Activated CD8-positive, alpha-beta memory T cell treated with anti-CD3 and anti-CD28 coated beads, Interleukin-2, amount 10 ng/mL, durations not matched to agents 7 days and 5 days (primary cell): Measurements from ENCODE around the gene PGBD5. TPM values are rescaled to one million over a fixed set of nuclear protein-coding genes. Genes with fewer than 3 reads are reported as not detected.

ENCODE experiments used
- ATAC-seq: fragments of 150-1000 bp; cut with Tn5 transposase; one replicate; pipeline ENCODE4 v1.10.0; 2021; ENCODE audit warnings: moderate library complexity
- CTCF ChIA-PET: fragments of 350-600 bp; sonication (Branson Sonifier 250); formaldehyde crosslinking; loops from one replicate; lab custom pipeline; 2021; ENCODE audit warnings: antibody characterized with exemption; lab: Charles Lee
- DNase-seq: peaks from one replicate; pipeline ENCODE4 v3.0.0-alpha.2; 2020
- H3K27ac Mint-ChIP-seq: one replicate; pipeline ENCODE4 v1.8.0; 2021; ENCODE audit warnings: mild to moderate bottlenecking, mixed read lengths
- H3K27me3 Mint-ChIP-seq: one replicate; pipeline ENCODE4 v1.8.0; 2021; ENCODE audit warnings: mixed read lengths
- H3K36me3 Mint-ChIP-seq: one replicate; pipeline ENCODE4 v1.8.0; 2021; ENCODE audit warnings: mild to moderate bottlenecking, mixed read lengths
- H3K4me1 Mint-ChIP-seq: one replicate; pipeline ENCODE4 v1.8.0; 2021; ENCODE audit warnings: mixed read lengths
- H3K4me3 Mint-ChIP-seq: one replicate; pipeline ENCODE4 v1.8.0; 2021; ENCODE audit warnings: mild to moderate bottlenecking, moderate library complexity, mixed read lengths
- H3K9me3 Mint-ChIP-seq: one replicate; pipeline ENCODE4 v1.8.0; 2022; ENCODE audit warnings: low read depth, mixed read lengths
- total RNA-seq, 2 experiments: library from RNA; stranded (reverse); gene quantifications; one replicate each; pipeline ENCODE4 v1.2.3, GENCODE V29; 2021

PGBD5 gene
- total RNA-seq, 2 experiments from 2014 or later: not detected

GRCh38 chr1:230435108-230435507, 9.0 kb upstream of the PGBD5 start:
- no peak for DNase-seq
- CTCF ChIA-PET: no interaction called here
- H3K9me3 Mint-ChIP-seq: no peaks in the 10 kb centered on the region
- no peaks in the 10 kb centered on the region for H3K4me1 Mint-ChIP-seq
- ATAC-seq: no peak
- H3K27ac Mint-ChIP-seq: no peak overlapping the region
- H3K36me3 Mint-ChIP-seq: no peaks in the 10 kb centered on the region
- no peak overlapping the region for H3K4me3 Mint-ChIP-seq
- peaks cover 16% of the 10 kb centered on the region for H3K27me3 Mint-ChIP-seq

- H3K27me3 Mint-ChIP-seq: peaks cover 29% of the 10 kb centered on the region
- H3K4me3 Mint-ChIP-seq: no peak overlapping the region
- H3K27ac Mint-ChIP-seq: no peak overlapping the region
- ATAC-seq (no peak), DNase-seq (no peak)
- H3K36me3 Mint-ChIP-seq: peaks cover 2% of the 10 kb centered on the region
- CTCF ChIA-PET: no interaction called here
- H3K4me1 Mint-ChIP-seq: peaks cover 5% of the 10 kb centered on the region
- H3K9me3 Mint-ChIP-seq: no peaks in the 10 kb centered on the region
Measured at GRCh38 chr1:230431527-230431926, 5.4 kb upstream of the PGBD5 start.

DNA sequence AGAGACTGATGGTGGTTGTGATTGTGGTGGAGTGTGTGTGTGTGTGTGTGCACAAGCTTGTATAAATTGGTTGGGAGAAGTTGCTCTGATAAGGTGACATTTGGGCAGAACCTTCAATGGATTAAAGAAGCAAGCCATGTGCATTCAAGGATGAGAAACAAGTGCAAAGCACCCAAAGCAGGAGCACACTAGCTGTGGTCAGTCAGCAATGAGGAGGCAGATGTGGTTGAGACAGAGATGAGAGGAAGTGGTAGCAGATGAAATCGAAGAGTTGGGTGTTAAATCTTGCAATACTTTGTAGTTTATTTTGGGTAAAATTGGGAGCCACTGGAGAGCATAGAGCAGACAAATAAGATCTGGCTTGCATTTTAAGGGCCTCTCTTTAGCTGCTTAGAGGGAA, 4.4 kb upstream of the PGBD5 start:
- ATAC-seq (no peak), DNase-seq (no peak)
- Mint-ChIP-seq H3K27me3 (peaks cover 27% of the 10 kb centered on the region), H3K36me3 (peaks cover 2% of the 10 kb centered on the region), H3K4me1 (peaks cover 5% of the 10 kb centered on the region), H3K27ac (no peak overlapping the region), H3K9me3 (no peaks in the 10 kb centered on the region), H3K4me3 (no peak overlapping the region)
- CTCF ChIA-PET: no interaction called here

- Mint-ChIP-seq H3K4me1 (peaks cover 16% of the 10 kb centered on the region), H3K27me3 (peaks cover 38% of the 10 kb centered on the region), H3K4me3 (no peak overlapping the region), H3K36me3 (peaks cover 2% of the 10 kb centered on the region), H3K27ac (no peak overlapping the region), H3K9me3 (no peaks in the 10 kb centered on the region)
- CTCF ChIA-PET: no interaction called here
- ATAC-seq (no peak), DNase-seq (no peak)
Measured at GRCh38 chr1:230429067-230429735, 3.1 kb upstream of the PGBD5 start.

DNA sequence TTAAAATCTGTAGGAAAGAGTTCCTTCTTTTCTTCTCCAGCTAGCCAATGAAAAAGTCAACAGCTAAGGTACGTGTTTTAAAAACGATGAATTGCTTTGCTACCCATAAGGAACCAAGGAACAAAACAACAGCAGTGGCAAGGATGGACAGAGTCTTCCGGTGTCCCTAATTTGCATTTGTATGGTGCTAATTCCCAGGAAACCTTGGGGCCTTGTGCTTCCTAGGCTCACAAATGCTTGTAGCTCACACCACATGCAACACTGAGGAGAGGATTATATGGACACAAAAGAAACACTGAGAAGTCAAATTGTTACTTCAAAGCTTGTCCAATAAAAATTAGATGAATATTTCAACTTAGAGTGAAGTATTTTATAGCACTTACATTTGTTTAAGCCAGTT, 1.8 kb upstream of the PGBD5 start:
- no peaks in the 10 kb centered on the region for H3K9me3 Mint-ChIP-seq
- H3K36me3 Mint-ChIP-seq: peaks cover 2% of the 10 kb centered on the region
- peaks cover 17% of the 10 kb centered on the region for H3K4me1 Mint-ChIP-seq
- H3K27ac Mint-ChIP-seq: no peak overlapping the region
- H3K27me3 Mint-ChIP-seq: peaks cover 48% of the 10 kb centered on the region
- no peak overlapping the region for H3K4me3 Mint-ChIP-seq
- CTCF ChIA-PET: no interaction called here
- no peak for DNase-seq
- ATAC-seq: no peak

- H3K4me1 Mint-ChIP-seq: peaks cover 20% of the 10 kb centered on the region
- DNase-seq (no peak), ATAC-seq (no peak)
- H3K36me3 Mint-ChIP-seq: peaks cover 2% of the 10 kb centered on the region
- CTCF ChIA-PET: no interaction called here
- H3K27ac Mint-ChIP-seq: no peak overlapping the region
- no peaks in the 10 kb centered on the region for H3K9me3 Mint-ChIP-seq
- H3K27me3 Mint-ChIP-seq: peaks cover 55% of the 10 kb centered on the region
- H3K4me3 Mint-ChIP-seq: peak overlapping the region; percentile 35
Measured at GRCh38 chr1:230427094-230427876, 1.2 kb upstream of the PGBD5 start.

DNA sequence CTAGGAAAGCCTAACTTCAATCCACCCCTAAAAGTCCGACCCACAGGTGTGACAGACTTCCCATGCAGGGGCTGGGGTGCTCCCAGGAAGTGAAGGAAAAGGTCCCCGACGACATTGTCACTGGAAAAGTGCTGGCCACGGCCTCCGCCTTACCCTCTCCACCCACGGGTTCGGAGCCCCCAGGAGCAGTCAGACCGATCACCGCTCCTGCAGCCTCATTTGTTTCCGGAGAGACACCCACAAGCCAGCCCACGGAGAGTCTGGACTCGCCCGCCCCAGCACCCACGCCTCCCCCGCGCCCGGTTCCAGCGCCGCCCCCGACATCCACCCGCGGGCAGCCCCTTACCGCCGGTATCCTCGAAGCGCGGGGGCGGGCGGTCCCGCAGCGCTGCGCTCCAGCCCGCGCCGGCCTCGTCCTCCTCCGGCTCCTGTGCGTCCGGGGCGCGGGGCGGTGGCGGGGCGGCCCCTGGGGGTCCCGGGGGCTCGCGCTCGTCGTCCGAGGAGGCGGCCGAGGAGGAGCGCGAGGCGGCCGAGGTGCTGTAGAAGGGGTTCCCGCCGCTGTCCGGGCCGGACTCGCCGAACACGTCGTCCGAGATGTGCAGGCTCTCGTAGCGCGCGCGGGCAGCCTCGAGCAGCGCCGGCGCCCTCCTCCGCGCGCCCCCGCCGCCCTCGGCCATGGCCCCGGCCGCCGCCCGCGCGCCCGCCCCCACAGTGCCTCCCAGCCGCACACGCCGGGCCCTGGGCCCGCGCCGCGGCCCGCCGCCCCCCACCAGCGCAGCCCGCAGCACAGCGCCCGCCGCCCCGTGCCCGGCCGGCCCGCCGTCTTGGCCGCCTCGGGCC, 660 bp downstream of the PGBD5 start:
- no peak for ATAC-seq
- H3K27ac Mint-ChIP-seq: no peak overlapping the region

DNA sequence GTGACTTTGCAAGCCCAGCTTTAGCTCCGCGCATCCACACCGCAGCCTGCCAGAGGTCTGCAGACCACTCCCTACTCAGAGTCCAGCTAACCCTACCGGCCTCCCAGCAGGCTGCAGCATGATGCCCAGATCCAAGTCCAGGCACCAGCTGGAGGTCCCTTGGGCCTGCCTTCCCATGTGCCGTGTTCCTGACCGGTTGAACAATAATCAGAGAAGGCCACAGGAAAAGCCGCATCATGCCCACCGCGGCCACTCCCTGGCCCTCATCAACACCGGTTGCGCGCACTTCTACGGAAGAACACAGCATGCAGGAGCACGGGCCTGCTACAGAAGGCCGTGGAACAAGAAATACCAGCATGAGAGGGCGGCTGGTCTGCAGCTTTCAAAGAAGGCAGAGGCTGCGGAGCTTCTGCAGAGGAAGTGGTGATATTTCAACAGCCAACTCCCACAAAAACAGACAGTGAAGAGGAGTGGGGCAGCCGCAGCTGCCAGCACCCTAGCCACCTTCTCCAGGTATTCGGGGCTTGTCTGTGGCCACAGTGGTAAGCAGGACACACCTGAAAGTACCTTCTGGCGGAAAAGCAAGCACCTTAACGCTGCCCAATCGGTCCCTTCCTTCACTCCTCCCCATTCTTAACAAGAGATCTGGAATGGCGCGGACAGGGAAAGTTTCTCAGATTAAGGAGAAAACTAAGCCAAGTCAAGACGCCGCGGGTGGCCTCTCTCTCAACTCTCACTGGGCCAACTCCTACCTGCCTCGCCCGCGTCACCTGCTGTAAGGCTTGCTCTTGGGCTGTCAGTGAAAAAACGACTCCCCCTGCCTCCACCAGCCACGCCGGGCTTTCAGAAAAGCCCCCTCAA, 1.5 kb downstream of the PGBD5 start:
- Mint-ChIP-seq H3K4me1 (peaks cover 30% of the 10 kb centered on the region), H3K27me3 (peaks cover 68% of the 10 kb centered on the region), H3K4me3 (no peak overlapping the region), H3K27ac (no peak overlapping the region), H3K9me3 (peaks cover 7% of the 10 kb centered on the region), H3K36me3 (peaks cover 2% of the 10 kb centered on the region)
- DNase-seq (no peak), ATAC-seq (no peak)
- CTCF ChIA-PET: no interaction called here

More for the DNA sequence above, 660 bp downstream of the PGBD5 start:
- DNase-seq: no peak
- Mint-ChIP-seq H3K4me1 (peaks cover 30% of the 10 kb centered on the region), H3K9me3 (peaks cover under 1% of the 10 kb centered on the region), H3K27me3 (peaks cover 65% of the 10 kb centered on the region), H3K36me3 (peaks cover 2% of the 10 kb centered on the region), H3K4me3 (no peak overlapping the region)
- CTCF ChIA-PET: no interaction called here

DNA sequence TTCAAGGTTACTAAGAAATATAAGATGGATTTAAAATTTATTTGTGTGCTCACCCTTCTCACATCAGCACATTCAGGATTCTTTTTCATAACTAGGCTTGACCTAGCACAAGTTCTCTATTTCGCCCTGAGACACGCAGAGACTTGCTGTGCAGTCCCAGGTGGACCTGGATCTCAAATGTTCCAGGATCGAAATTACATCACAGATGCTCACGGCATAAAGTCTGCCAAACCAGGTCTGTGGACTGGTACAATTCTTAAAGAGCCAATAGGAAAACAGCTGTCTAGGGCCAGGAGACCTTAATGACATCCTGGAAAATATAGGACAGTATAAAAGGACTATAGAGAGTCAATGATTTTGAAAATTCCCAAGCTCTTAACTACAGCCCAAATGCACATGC, 2.2 kb downstream of the PGBD5 start:
- no peak overlapping the region for H3K4me3 Mint-ChIP-seq
- H3K36me3 Mint-ChIP-seq: peaks cover 2% of the 10 kb centered on the region
- ATAC-seq: no peak
- no peak for DNase-seq
- CTCF ChIA-PET: no interaction called here
- peaks cover 64% of the 10 kb centered on the region for H3K27me3 Mint-ChIP-seq
- no peak overlapping the region for H3K27ac Mint-ChIP-seq
- H3K4me1 Mint-ChIP-seq: peaks cover 30% of the 10 kb centered on the region
- H3K9me3 Mint-ChIP-seq: peaks cover 7% of the 10 kb centered on the region

- Mint-ChIP-seq H3K4me3 (no peak overlapping the region), H3K4me1 (peaks cover 30% of the 10 kb centered on the region), H3K36me3 (peaks cover 2% of the 10 kb centered on the region), H3K27me3 (peaks cover 64% of the 10 kb centered on the region), H3K9me3 (peaks cover 7% of the 10 kb centered on the region), H3K27ac (no peak overlapping the region)
- ATAC-seq (no peak), DNase-seq (no peak)
- CTCF ChIA-PET: no interaction called here
Measured at GRCh38 chr1:230423261-230423660, 2.9 kb downstream of the PGBD5 start.

DNA sequence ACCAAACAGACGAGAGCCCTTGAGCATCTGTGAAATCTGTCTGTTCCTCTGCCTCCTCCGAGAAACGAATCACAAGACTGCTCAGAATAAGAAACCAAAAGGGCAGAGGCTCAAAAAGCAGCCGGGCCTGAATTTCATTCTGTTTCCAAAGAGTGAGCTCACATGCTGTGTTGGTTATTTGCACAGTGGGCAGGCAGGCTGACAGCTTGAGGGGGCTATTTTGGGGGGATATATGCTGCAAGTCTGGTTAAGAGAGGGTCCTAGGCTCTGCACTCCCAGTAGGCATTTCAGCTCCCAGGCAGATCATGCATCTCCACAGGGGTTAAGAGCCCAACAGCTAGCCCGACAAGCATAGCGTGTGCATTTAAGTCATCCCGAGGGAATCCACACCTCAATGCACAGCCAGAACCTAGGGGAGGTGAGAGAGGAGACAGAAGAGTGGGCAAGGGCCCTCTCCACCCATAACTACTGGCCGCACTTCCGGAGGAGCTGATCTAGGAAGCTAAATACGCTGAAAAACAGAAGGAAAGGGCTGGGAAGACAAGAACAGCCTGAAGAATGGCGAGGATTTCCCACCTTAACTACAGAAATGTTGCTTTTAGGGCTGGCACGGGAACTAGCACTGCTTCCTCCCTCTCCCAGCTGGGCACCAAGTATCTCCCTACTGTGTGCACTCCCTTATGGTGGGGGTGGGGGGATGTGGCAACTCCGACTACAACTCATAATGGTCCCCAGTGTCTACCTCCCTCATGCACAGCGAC, 3.7 kb downstream of the PGBD5 start:
- Mint-ChIP-seq H3K4me1 (peaks cover 30% of the 10 kb centered on the region), H3K27me3 (peaks cover 63% of the 10 kb centered on the region), H3K36me3 (peaks cover 2% of the 10 kb centered on the region), H3K27ac (no peak overlapping the region), H3K9me3 (peaks cover 7% of the 10 kb centered on the region), H3K4me3 (no peak overlapping the region)
- DNase-seq: no peak
- no peak for ATAC-seq
- CTCF ChIA-PET: no interaction called here

GRCh38 chr1:230421481-230421880, 4.7 kb downstream of the PGBD5 start:
- ATAC-seq (peak; percentile 23), DNase-seq (no peak)
- H3K27ac Mint-ChIP-seq: no peak overlapping the region
- CTCF ChIA-PET: interaction anchor here (1.4 kb wide), 1 partner anchor 10 kb away, joined by 3 read pairs; no protein-coding TSS in a partner anchor
- no peaks in the 10 kb centered on the region for H3K36me3 Mint-ChIP-seq
- H3K9me3 Mint-ChIP-seq: peaks cover 7% of the 10 kb centered on the region
- H3K4me1 Mint-ChIP-seq: peaks cover 25% of the 10 kb centered on the region
- no peak overlapping the region for H3K4me3 Mint-ChIP-seq
- peaks cover 61% of the 10 kb centered on the region for H3K27me3 Mint-ChIP-seq
